H1 (cell line): ENCODE data around the gene MAGED2. TPM values are rescaled to one million over a fixed set of nuclear protein-coding genes. Genes with fewer than 3 reads are reported as not detected.

Source experiments
- CTCF ChIA-PET: fragments of 300-600 bp; sonication (Branson Sonifier 250); formaldehyde crosslinking; loops from one replicate; lab custom pipeline; 2021; ENCODE audit not compliant: partially characterized antibody; lab: Charles Lee
- POLR2A ChIA-PET: fragments of 300-600 bp; sonication (Branson Sonifier 250); formaldehyde crosslinking; loops from one replicate; lab custom pipeline; 2021; ENCODE audit warnings: inconsistent platforms; ENCODE audit not compliant: partially characterized antibody; lab: Charles Lee
- DNase-seq, 2 experiments: peaks; one replicate each; pipeline versions ENCODE4 v3.0.0 to v3.0.0-alpha.2; 2010 to 2022; ENCODE audit warnings: low spot score in 2 of 2, low read depth in 1 of 2, mixed read lengths in 1 of 2
- FAIRE-seq: peaks from 2 replicates; lab custom pipeline; 2011; peaks lifted over from hg19 to GRCh38; lab: Jason Lieb, UNC
- H2AFZ ChIP-seq: 2 replicates; pipeline ENCODE4 v1.8.1; 2012; ENCODE audit warnings: low read length, inconsistent platforms
- H2AK5ac ChIP-seq: 2 replicates; pipeline ENCODE4 v1.6.1; 2013; ENCODE audit warnings: low read depth, low read length
- H2BK120ac ChIP-seq: replicated peaks from 2 replicates; pipeline ENCODE3; 2013; ENCODE audit warnings: low read depth, low read length, inconsistent platforms
- H2BK12ac ChIP-seq: 2 replicates; pipeline ENCODE4 v1.6.1; 2013; ENCODE audit warnings: low read depth, low read length
- H2BK15ac ChIP-seq: 2 replicates; pipeline ENCODE4 v1.6.1; 2013; ENCODE audit warnings: low read length
- H2BK20ac ChIP-seq: 2 replicates; pipeline ENCODE4 v1.6.1; 2013; ENCODE audit warnings: low read length
- H2BK5ac ChIP-seq: 2 replicates; pipeline ENCODE4 v1.6.1; 2013; ENCODE audit warnings: low read depth, low read length
- H3K14ac ChIP-seq: 2 replicates; pipeline ENCODE4 v1.6.1; 2013; ENCODE audit warnings: inconsistent platforms; ENCODE audit not compliant: insufficient read length
- H3K18ac ChIP-seq: 2 replicates; pipeline ENCODE4 v1.6.1; 2013; ENCODE audit warnings: low read length; ENCODE audit errors: extremely low read depth
- H3K23ac ChIP-seq: 2 replicates; pipeline ENCODE4 v1.6.1; 2013; ENCODE audit warnings: inconsistent platforms; ENCODE audit not compliant: insufficient read length
- H3K23me2 ChIP-seq: 2 replicates; pipeline ENCODE4 v1.6.1; 2013; ENCODE audit warnings: low read depth, low read length
- H3K27ac ChIP-seq: 2 replicates; pipeline ENCODE4 v1.6.1; 2011; ENCODE audit warnings: low read depth, low read length, inconsistent platforms
- H3K27me3 ChIP-seq, 4 experiments: replicated peaks in 1 of 4; 1 replicate in 1 of 4; 2 replicates in 3 of 4; pipeline versions ENCODE4 v1.6.1 to v1.8.1; 2011 to 2013; ENCODE audit warnings: low read length in 3 of 4, mild to moderate bottlenecking in 3 of 4, inconsistent platforms in 2 of 4, mixed read lengths in 2 of 4, moderate library complexity in 1 of 4; ENCODE audit not compliant: control insufficient read depth in 3 of 4, insufficient read depth in 3 of 4; ENCODE audit errors: extremely low read depth in 1 of 4
- H3K36me3 ChIP-seq, 4 experiments: 2 replicates each; pipeline versions ENCODE4 v1.6.1 to v1.8.1; 2011 to 2013; ENCODE audit warnings: mild to moderate bottlenecking in 4 of 4, low read length in 3 of 4, moderate library complexity in 2 of 4, control low read depth in 1 of 4, inconsistent platforms in 1 of 4; ENCODE audit not compliant: insufficient read depth in 4 of 4, control insufficient read depth in 2 of 4
- H3K4ac ChIP-seq: replicated peaks from 2 replicates; pipeline ENCODE3; 2013; ENCODE audit warnings: low read length, low read depth, mixed read lengths, inconsistent platforms; ENCODE audit not compliant: insufficient read length
- H3K4me1 ChIP-seq, 4 experiments: replicated peaks in 1 of 4; 1 replicate in 1 of 4; 2 replicates in 3 of 4; pipeline versions ENCODE4 v1.6.1 to v1.8.1; 2011 to 2013; ENCODE audit warnings: low read length in 3 of 4, inconsistent platforms in 2 of 4, mixed read lengths in 1 of 4; ENCODE audit not compliant: insufficient read depth in 4 of 4, control insufficient read depth in 3 of 4
- H3K4me2 ChIP-seq, 2 experiments: 2 replicates each; pipeline versions ENCODE4 v1.6.1 to v1.8.1; 2011 to 2013; ENCODE audit warnings: low read depth in 2 of 2, low read length in 2 of 2, control low read depth in 1 of 2, inconsistent platforms in 1 of 2, mild to moderate bottlenecking in 1 of 2; ENCODE audit not compliant: insufficient read depth in 1 of 2
- H3K4me3 ChIP-seq, 4 experiments: fragments of 200-600, 300-600 bp in 1 of 4; sonication (generic), shearing (Covaris generic), sonication (Bioruptor Twin) in 1 of 4; 2 replicates each; pipeline versions ENCODE4 v1.5.1 to v1.8.1; 2011 to 2016; ENCODE audit warnings: low read length in 4 of 4, low read depth in 3 of 4, control low read depth in 2 of 4, inconsistent platforms in 2 of 4, mild to moderate bottlenecking in 2 of 4, mixed read lengths in 1 of 4, moderate library complexity in 1 of 4; ENCODE audit not compliant: insufficient read depth in 2 of 4; ENCODE audit errors: extremely low read depth in 1 of 4
- H3K56ac ChIP-seq: replicated peaks from 2 replicates; pipeline ENCODE3; 2013; ENCODE audit warnings: low read depth, mild to moderate bottlenecking, mixed read lengths, low read length, inconsistent platforms; ENCODE audit not compliant: insufficient read length
- H3K79me1 ChIP-seq: 2 replicates; pipeline ENCODE4 v1.6.1; 2013; ENCODE audit warnings: low read depth, low read length, control low read depth
- H3K79me2 ChIP-seq, 2 experiments: 2 replicates each; pipeline versions ENCODE4 v1.6.1 to v1.8.1; 2012 to 2013; ENCODE audit warnings: low read length in 2 of 2, mild to moderate bottlenecking in 2 of 2, inconsistent platforms in 1 of 2; ENCODE audit not compliant: insufficient read depth in 2 of 2, control insufficient read depth in 1 of 2
- H3K9ac ChIP-seq, 4 experiments: replicated peaks in 1 of 4; 1 replicate in 1 of 4; 2 replicates in 3 of 4; pipeline versions ENCODE4 v1.6.1 to v1.8.1; 2011 to 2013; ENCODE audit warnings: low read depth in 3 of 4, low read length in 3 of 4, control low read depth in 2 of 4, mild to moderate bottlenecking in 2 of 4, moderate library complexity in 2 of 4, inconsistent platforms in 1 of 4; ENCODE audit errors: extremely low read depth in 1 of 4
- H3K9me3 ChIP-seq, 2 experiments: 2 replicates each; pipeline versions ENCODE4 v1.6.1 to v1.8.1; 2012 to 2013; ENCODE audit warnings: mild to moderate bottlenecking in 2 of 2, moderate library complexity in 2 of 2, control low read depth in 1 of 2, inconsistent platforms in 1 of 2, low read depth in 1 of 2, low read length in 1 of 2, mixed read lengths in 1 of 2; ENCODE audit not compliant: insufficient read depth in 2 of 2
- H4K20me1 ChIP-seq, 2 experiments: replicated peaks in 1 of 2; 2 replicates each; pipeline versions ENCODE3 to v1.8.1; 2011 to 2013; ENCODE audit warnings: inconsistent platforms in 2 of 2, low read length in 2 of 2, mild to moderate bottlenecking in 1 of 2; ENCODE audit not compliant: insufficient read depth in 2 of 2, control insufficient read depth in 1 of 2
- H4K5ac ChIP-seq: 2 replicates; pipeline ENCODE4 v1.6.1; 2013; ENCODE audit warnings: low read length, low read depth, mixed read lengths, inconsistent platforms; ENCODE audit not compliant: insufficient read length
- H4K8ac ChIP-seq: 2 replicates; pipeline ENCODE4 v1.8.0; 2013; ENCODE audit warnings: mild to moderate bottlenecking, moderate library complexity, low read length, inconsistent platforms; ENCODE audit not compliant: insufficient read depth; ENCODE audit errors: extremely low read depth
- H4K91ac ChIP-seq: replicated peaks from 2 replicates; pipeline ENCODE3; 2013; ENCODE audit warnings: low read length, mixed read lengths, inconsistent platforms; ENCODE audit not compliant: insufficient read length
- HDAC6 ChIP-seq: IDR thresholded peaks from one replicate; pipeline ENCODE4 v1.7.1; 2012; ENCODE audit warnings: low read depth, mild to moderate bottlenecking, inconsistent platforms, low read length, moderate library complexity
- KDM4A ChIP-seq: IDR thresholded peaks from one replicate; pipeline ENCODE4 v1.7.1; 2012; ENCODE audit warnings: low read depth, mild to moderate bottlenecking, moderate library complexity, low read length, inconsistent platforms; ENCODE audit not compliant: severe bottlenecking
- SIRT6 ChIP-seq: IDR thresholded peaks from one replicate; pipeline ENCODE4 v1.7.1; 2012; ENCODE audit warnings: low read length, inconsistent platforms
- WGBS, 2 experiments: shearing (Covaris generic) in 1 of 2; methylation state at CpG; one replicate each; pipeline versions ENCODE4 v1.1.6 to v1.1.7; 2013 to 2015; ENCODE audit warnings: low lambda C conversion rate in 2 of 2, mixed read lengths in 2 of 2, inconsistent platforms in 1 of 2, low coverage in 1 of 2, missing lambda C conversion rate in 1 of 2; ENCODE audit not compliant: insufficient replicate concordance in 2 of 2, insufficient coverage in 1 of 2, insufficient read length in 1 of 2; ENCODE audit errors: extremely low coverage in 1 of 2, missing lambda C conversion rate in 1 of 2; 5-methylcytosine and 5-hydroxymethylcytosine counted together
- polyA plus RNA-seq, 7 experiments: library from polyadenylated mRNA; depleted of rRNA in 3 of 7; stranded (reverse) in 5 of 7; unstranded in 2 of 7; fragments of >200 nt in 5 of 7; fragments of 200-250 nt in 2 of 7; gene quantifications; 1 replicate in 5 of 7; 2 replicates in 1 of 7; 4 replicates in 1 of 7; pipeline versions ENCODE4 v1.2.1 to v1.2.3, GENCODE V29; 2011 to 2013; ENCODE audit warnings: missing spikeins in 2 of 7, mixed read lengths in 2 of 7
- total RNA-seq: library from RNA; stranded (reverse); fragmentation: NEBNext Ultra II Directional; extraction: Animal tissue kit (Norgen Biotek cat#: 25700); gene quantifications from 2 replicates; pipeline ENCODE4 v1.2.1, GENCODE V29; 2021

Gene MAGED2
- total and polyA plus RNA-seq, 2 of the 8 experiments (the other 6 are each of a cell fraction or from before 2014, with no cell fraction given) = 83.3 to 120 TPM

- no peak overlapping the region for H2BK15ac ChIP-seq
- H3K56ac ChIP-seq = no peak overlapping the region
- no peak overlapping the region for H3K4me3 ChIP-seq
- H4K91ac ChIP-seq = no peak overlapping the region
- TF ChIP-seq SIRT6 = no peak
- no peak for TF ChIP-seq HDAC6
- TF ChIP-seq KDM4A = no peak
- H3K4me2 ChIP-seq = no peak overlapping the region
- H3K79me1 ChIP-seq = no peaks in the 10 kb centered on the region
- H3K4ac ChIP-seq = no peak overlapping the region
- no peak overlapping the region for H3K9ac ChIP-seq
- ChIA-PET CTCF (no interaction called here), POLR2A (no interaction called here)
- FAIRE-seq (no peak), DNase-seq (no peak)
- peaks cover 0 to 12% of the 10 kb centered on the region in 2 experiments; a peak in 2 of 4 replicates for H3K79me2 ChIP-seq
- peaks cover 2% of the 10 kb centered on the region; the same call in 1 of the 2 replicates for H3K23me2 ChIP-seq
- H4K5ac ChIP-seq = no peak overlapping the region
- H4K8ac ChIP-seq = no peak overlapping the region
- no peak overlapping the region for H3K27ac ChIP-seq
- no peak overlapping the region for H3K18ac ChIP-seq
- H3K27me3 ChIP-seq = no peaks in the 10 kb centered on the region
- H2BK120ac ChIP-seq = no peak overlapping the region
- H2AFZ ChIP-seq = no peak overlapping the region
- peaks cover 0 to 6% of the 10 kb centered on the region in 2 experiments for H4K20me1 ChIP-seq
- no peak overlapping the region for H2AK5ac ChIP-seq
- H2BK5ac ChIP-seq = no peak overlapping the region
- H3K9me3 ChIP-seq = no peaks in the 10 kb centered on the region
- H3K4me1 ChIP-seq = peaks cover 0 to 3% (median 0%) of the 10 kb centered on the region in 4 experiments; a peak in 2 of 7 replicates
- peaks cover 14 to 50% (median 38%) of the 10 kb centered on the region in 4 experiments for H3K36me3 ChIP-seq
- H2BK20ac ChIP-seq = no peak overlapping the region
- no peak overlapping the region for H3K14ac ChIP-seq
- 95% methylated on average over 2 of the region's 3 CpGs; no CpG with 5 or more reads in 1 of the 2 experiments for WGBS, 2 experiments
- no peak overlapping the region for H2BK12ac ChIP-seq
- no peak overlapping the region for H3K23ac ChIP-seq
Observed at GRCh38 chrX:54812306-54812705, 4.8 kb downstream of the MAGED2 start.
